ENCODE measurements around the gene NLE1.

The NLE1 gene

GRCh38 chr17:35170968-35171771 lies 29.1 kb upstream of the NLE1 start:
- no peak overlapping the region for H3K4me3 ChIP-seq (ENCODE audit: low read length)
- TF ChIP-seq ZNF274 (IDR thresholded peaks at IDR 0.05; ENCODE audit: low read depth, low read length) = no peak

DNA sequence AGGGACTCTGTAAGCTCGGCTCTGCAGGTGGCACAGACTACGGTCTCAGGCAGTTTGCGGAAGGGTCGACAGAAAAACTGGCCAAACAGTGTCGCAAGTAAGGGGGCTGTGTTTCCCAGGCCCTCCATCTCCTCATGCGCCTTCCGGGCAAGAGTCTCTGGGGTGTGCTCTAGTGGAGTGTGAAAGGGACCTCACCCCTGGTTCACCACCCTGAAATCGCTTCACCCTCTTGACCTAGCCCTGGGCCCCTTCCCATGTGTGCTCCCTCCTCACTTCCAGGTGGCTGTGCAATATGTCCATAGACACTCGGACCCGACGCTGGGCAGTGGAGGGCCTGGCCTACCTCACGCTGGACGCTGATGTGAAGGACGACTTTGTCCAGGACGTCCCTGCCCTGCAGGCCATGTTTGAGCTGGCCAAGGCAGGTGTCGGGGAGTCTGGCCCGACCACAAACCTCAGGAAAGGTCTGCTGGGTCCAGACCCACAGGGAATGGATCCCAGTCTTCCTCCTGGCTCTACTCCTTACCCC lies 27.8 kb upstream of the NLE1 start:
- H3K4me3 ChIP-seq (ENCODE audit: low read length) = no peak overlapping the region
- TF ChIP-seq ZNF274 (IDR thresholded peaks at IDR 0.05; ENCODE audit: low read depth, low read length) = no peak

DNA sequence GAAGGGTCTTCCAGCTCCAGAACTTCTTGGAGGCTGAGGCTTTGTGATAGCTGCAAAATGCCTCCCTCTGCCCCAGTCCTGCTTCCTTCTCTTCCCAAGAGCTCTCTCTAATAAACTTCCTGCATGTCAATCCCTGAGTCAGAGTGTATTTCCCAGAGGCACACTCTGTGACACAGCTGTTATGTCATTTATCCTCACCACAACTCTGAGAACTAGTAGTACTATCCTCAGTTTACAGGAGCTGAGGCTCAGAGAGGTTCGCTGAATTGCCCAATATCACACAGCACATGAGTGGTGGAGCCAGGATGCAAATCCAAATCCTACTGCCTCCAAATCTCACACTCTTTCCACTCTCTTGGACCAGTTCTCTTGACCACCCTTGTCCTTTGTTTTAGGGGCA lies 25.6 kb upstream of the NLE1 start:
- H3K4me3 ChIP-seq (ENCODE audit: low read length) = no peak overlapping the region

DNA sequence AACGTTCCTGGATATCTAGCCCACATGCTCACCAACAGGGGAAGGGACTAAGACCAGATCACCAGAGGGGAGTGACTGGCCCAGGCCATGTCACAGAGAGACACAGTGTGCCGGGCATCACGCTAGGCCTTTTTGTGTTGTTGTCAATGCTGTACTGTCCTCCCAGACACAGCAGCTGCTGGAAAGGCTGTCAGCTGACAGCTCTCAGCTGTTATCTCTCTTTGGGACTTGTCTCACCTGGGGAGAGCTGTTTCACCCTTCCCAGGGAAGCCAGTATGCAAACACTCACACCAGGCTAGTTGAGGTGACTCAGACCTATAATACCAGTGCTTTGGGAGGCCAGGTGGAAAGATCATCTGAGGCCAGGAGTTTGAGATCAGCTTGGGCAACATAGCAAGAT lies 24.9 kb upstream of the NLE1 start:
- H3K4me3 ChIP-seq (ENCODE audit: low read length) = no peak overlapping the region
- TF ChIP-seq ZNF274 (IDR thresholded peaks at IDR 0.05; ENCODE audit: low read depth, low read length) = no peak

More for the DNA sequence above, 25.6 kb upstream of the NLE1 start:
- TF ChIP-seq ZNF274 (IDR thresholded peaks at IDR 0.05; ENCODE audit: low read depth, low read length) = no peak

DNA sequence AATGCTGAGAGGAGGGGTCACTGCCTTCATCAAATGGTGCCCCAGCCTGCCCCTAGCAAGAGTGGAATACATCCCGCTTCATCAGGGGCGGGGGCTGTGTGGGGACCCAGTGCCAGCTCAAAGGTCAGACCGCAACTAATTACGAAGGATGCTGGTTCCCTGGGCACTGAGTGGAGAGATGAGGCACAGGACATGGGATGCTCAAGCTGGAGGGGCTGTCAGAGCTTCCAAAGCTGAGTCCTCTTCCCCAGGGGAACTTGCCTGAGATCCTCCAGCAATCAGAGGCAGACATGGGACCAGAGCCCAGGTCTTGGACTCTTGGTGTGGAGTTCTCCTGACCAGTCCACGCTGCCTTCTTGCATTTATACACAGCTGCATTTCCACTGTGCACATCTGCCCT lies 24.4 kb upstream of the NLE1 start:
- H3K4me3 ChIP-seq (ENCODE audit: low read length) = no peak overlapping the region
- TF ChIP-seq ZNF274 (IDR thresholded peaks at IDR 0.05; ENCODE audit: low read depth, low read length) = no peak

DNA sequence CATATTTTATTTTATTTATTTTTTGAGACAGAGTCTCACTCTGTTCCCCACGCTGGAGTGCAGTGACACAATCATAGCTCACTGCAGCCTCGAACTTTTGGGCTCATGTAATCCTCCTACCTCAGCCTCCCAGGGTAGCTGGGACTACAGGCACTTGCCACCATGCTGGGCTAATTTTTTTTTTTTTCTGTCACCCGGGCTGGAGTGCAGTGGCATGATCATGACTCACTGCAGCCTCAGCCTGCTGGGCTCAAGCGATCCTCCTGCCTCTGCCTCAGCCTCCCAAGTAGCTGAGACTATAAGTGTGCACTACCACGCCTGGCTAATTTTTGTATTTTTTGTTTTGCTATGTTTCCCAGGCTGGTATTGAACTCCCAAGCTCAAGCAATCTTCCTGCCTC lies 22.6 kb upstream of the NLE1 start:
- no peak overlapping the region for H3K4me3 ChIP-seq (ENCODE audit: low read length)
- TF ChIP-seq ZNF274 (IDR thresholded peaks at IDR 0.05; ENCODE audit: low read depth, low read length) = no peak

DNA sequence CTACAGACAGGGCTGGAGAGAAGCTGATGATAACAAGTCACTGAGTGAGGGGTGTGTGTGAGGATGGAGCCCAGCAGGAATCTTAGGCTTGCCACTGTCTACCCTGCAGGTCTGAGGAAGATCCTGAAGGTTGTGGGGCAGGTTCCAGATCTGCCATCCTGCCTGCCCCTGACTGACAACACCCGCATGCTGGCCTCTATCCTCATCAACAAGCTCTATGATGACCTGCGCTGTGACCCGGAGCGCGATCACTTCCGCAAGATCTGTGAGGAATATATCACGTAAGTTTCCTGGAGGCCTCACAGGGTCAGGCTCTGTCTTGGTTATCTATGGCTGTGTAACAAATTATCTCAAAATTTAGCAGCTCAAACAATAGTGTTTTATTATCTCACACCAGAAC lies 21.8 kb upstream of the NLE1 start:
- H3K4me3 ChIP-seq (ENCODE audit: low read length) = no peak overlapping the region
- no peak for TF ChIP-seq ZNF274 (IDR thresholded peaks at IDR 0.05; ENCODE audit: low read depth, low read length)

DNA sequence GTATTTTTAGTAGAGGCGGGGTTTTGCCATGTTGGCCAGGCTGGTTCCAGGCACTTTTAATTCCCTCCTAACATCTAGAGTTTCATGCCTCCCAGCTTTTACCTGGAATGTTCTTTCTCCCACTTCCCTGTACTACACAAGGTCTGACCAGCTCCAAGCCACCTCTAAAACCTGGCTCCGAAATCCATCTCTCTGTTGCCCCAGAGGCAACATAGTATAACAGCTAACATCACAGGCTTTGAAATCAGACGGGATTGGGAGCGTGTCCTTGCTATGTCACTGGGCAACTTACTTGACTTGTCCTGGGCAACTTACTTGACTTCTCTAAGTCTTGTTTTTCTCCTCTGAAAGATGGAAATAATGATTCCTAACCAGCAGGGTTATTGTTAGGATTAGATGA lies 20.7 kb upstream of the NLE1 start:
- H3K4me3 ChIP-seq (ENCODE audit: low read length) = no peak overlapping the region
- no peak for TF ChIP-seq ZNF274 (IDR thresholded peaks at IDR 0.05; ENCODE audit: low read depth, low read length)

DNA sequence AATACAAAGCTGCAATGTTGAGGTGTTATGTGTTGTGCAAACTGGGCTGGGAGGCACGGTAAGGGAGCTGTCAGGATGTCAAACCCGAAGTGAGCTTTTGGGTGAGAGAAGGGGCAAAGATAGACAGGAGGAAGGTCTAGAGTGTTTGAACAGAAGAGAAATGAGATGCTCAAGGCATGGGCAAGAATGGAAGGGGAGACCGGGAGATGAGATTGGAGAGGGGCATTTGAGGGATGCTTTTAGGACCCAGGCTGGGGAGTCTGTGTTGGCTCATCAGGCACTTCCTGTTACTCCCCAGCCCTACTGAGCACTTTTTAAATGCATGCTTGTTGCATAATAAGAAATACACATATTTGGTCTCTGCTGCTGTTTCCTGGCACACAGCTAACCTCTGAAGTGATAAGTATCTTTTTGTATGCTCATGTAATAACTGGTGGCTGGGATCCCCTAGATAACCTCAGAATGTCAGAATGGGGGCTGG lies 19.2 kb upstream of the NLE1 start:
- TF ChIP-seq ZNF274 (IDR thresholded peaks at IDR 0.05; ENCODE audit: low read depth, low read length) = no peak
- H3K4me3 ChIP-seq (ENCODE audit: low read length) = no peak overlapping the region

DNA sequence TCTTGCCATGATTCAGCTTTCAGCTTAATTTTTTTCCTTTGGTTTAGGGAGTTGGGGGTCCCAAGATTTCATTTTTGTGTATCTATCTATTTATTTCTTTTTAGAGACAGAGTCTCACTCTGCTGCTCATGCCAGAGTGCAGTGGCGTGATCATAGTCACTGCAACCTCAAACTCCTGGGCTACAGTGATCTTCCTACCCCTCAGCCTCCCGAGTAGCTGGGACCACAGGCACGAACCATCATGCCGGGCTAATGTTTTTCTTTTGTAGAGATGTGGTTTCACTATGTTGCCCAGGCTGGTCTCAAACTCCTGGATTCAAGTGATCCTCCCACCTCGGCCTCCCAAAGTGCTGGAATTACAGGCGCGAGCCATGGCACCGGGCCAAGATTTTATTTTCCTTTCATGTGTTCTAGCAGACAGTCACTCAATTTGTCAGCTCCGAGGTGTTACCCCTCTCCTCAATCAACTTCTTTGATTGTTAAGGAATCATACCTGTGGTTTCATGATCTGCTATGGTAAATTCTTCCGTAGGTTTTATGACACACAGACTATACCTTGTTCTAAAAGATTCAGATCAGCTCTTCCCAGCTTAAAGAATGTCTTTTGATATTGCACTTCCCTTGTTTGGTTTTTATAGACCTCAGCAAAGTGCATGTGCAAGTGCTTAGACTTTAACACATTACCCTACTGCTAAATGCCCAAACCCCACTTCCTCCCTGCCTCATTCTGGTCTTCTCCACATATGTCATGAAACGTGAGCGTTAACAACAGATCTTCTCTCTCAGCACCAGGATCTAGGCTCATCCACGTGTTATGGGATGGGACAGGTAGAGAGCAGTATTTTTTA lies 18.5 kb upstream of the NLE1 start:
- TF ChIP-seq ZNF274 (IDR thresholded peaks at IDR 0.05; ENCODE audit: low read depth, low read length) = no peak
- no peak overlapping the region for H3K4me3 ChIP-seq (ENCODE audit: low read length)

- H3K4me3 ChIP-seq (ENCODE audit: low read length) = no peak overlapping the region
- no peak for TF ChIP-seq ZNF274 (IDR thresholded peaks at IDR 0.05; ENCODE audit: low read depth, low read length)
These were observed 17.8 kb upstream of the NLE1 start for GRCh38 chr17:35159940-35160339.

GRCh38 chr17:35155246-35155645 lies 13.1 kb upstream of the NLE1 start:
- H3K4me3 ChIP-seq (ENCODE audit: low read length) = no peak overlapping the region
- no peak for TF ChIP-seq ZNF274 (IDR thresholded peaks at IDR 0.05; ENCODE audit: low read depth, low read length)

DNA sequence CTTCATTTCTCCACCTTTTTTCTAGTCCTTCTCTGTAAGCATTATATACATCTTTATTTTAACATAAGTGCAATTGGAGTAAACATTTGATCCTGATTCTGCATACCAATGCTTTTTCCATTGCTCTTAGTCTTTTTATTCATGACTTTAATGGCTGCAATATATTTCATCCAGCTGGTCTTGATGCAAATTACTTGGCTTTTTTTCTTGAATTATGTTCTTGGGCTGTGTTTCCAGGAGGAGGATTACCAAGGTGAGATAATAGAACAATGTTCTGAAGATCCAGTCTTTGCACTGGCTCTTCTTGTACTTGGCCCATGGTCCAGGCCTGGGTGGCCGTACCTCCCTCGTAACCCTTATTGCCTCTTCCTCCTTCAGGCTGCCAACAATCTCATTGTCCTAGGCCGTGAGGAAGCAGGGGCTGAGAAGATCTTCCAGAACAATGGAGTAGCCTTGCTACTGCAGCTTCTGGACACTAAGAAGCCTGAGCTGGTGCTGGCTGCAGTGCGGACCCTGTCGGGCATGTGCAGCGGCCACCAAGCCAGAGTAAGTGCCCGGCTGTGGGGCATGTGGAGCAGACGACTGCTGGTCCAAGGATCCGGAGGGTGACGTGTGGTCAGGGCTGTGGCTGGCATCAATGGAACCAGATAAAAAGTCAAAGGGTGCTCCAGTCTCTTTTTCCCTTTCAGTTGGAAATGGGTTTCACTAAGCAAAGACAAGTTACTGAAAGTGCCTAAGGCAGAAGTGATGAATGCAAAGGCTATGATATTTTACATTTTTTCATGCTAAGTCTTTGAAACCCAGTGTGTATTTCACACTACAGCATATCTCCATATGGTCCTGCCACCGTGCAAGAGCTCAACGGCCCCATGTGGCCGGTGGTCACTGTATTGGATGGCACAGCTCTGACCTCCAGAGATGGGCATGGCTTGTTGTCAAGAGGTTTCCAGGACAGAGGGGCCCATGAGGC lies 12.4 kb upstream of the NLE1 start:
- no peak for TF ChIP-seq ZNF274 (IDR thresholded peaks at IDR 0.05; ENCODE audit: low read depth, low read length)
- no peak overlapping the region for H3K4me3 ChIP-seq (ENCODE audit: low read length)

Measured in GM08714 (cell line).